ENCODE results near the gene BPI. TPM values are rescaled to one million over a fixed set of nuclear protein-coding genes. Genes with fewer than 3 reads are reported as not detected.

Gene BPI
- total RNA-seq (2022; extraction: Qiagen RNA extraction) = not detected in 5 replicates

DNA sequence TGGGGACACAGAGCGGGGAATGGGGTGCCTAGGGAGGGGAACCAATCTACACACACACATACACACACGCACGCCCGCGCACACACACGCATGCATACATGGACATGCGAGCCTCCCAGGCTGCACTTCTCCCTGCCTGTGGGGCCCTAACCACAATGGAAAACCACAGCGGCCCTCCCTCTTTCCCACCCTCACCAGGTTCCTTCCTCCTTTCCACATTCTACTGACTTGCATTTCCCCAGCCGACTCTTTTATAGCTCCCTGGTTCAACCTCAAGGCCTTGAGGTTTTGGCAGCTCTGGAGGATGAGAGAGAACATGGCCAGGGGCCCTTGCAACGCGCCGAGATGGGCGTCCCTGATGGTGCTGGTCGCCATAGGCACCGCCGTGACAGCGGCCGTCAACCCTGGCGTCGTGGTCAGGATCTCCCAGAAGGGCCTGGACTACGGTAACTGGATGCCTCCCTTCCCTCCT, at the start of gene BPI:
Gene BPI (plus strand): TSS at position 249 of the 472 bp plus-strand sequence. CDS start 68 bp downstream, at position 317.

GRCh38 chr20:38260378-38261053, 43.4 kb upstream of the BPI start, which contains the start of gene KIAA1755:
TSS of gene KIAA1755 (minus strand) at chr20:38260735. CDS start at chr20:38260500, 235 bp downstream.

GRCh38 chr20:38346247-38346651, 42.3 kb downstream of the BPI start, which contains the start of gene LBP:
TSS of gene LBP (plus strand) at chr20:38346482. CDS start at chr20:38346517, 35 bp downstream.

Other genes starting within 250 kb of the BPI start
- 368 to 554 TPM (median 506 TPM) in 5 replicates for gene TGM2, start 138.9 kb upstream of the BPI start, total RNA-seq (2022; extraction: Qiagen RNA extraction)
- gene KIAA1755, start 43.4 kb upstream of the BPI start, total RNA-seq (2022; extraction: Qiagen RNA extraction) = 0.13 to 0.22 TPM (median 0.17 TPM) in 5 replicates
- 1.1 to 1.4 TPM (median 1.2 TPM) in 5 replicates for gene LBP, start 42.3 kb downstream of the BPI start, total RNA-seq (2022; extraction: Qiagen RNA extraction)
- gene SNHG17, start 131.2 kb downstream of the BPI start, total RNA-seq (2022; extraction: Qiagen RNA extraction) = 178 to 218 TPM (median 201 TPM) in 5 replicates
- 13.1 to 18.8 TPM (median 17.4 TPM) in 5 replicates for gene RALGAPB, start 168.7 kb downstream of the BPI start, total RNA-seq (2022; extraction: Qiagen RNA extraction)